Neural progenitor cell (in vitro differentiated cells): ENCODE measurements around the gene OR51M1. TPM values are rescaled to one million over a fixed set of nuclear protein-coding genes. Genes with fewer than 3 reads are reported as not detected.

Source experiments
- DNase-seq: peaks from one replicate; pipeline ENCODE4 v3.0.0-alpha.2; 2016; ENCODE audit warnings: low spot score
- H2AFZ ChIP-seq: fragments of 200-600 bp; sonication (generic); replicated peaks from 2 replicates; pipeline ENCODE4 v1.6.1; 2016; ENCODE audit warnings: antibody characterized with exemption
- H3F3A ChIP-seq: fragments of 200-600 bp; sonication (generic); 2 replicates; pipeline ENCODE4 v1.6.1; 2016; ENCODE audit warnings: antibody characterized with exemption, low read depth
- H3K27ac ChIP-seq: fragments of 200-600 bp; sonication (generic); 2 replicates; pipeline ENCODE4 v1.5.1; 2016; ENCODE audit warnings: mild to moderate bottlenecking
- H3K27me3 ChIP-seq: fragments of 200-600 bp; sonication (generic); 2 replicates; pipeline ENCODE4 v1.6.1; 2016; ENCODE audit warnings: mild to moderate bottlenecking, moderate library complexity
- H3K36me3 ChIP-seq: fragments of 200-600 bp; sonication (generic); 2 replicates; pipeline ENCODE4 v1.5.1; 2016
- H3K4me1 ChIP-seq: fragments of 200-600 bp; sonication (generic); 2 replicates; pipeline ENCODE4 v1.6.1; 2016; ENCODE audit warnings: mixed run types
- H3K4me2 ChIP-seq: fragments of 200-600 bp; sonication (generic); 2 replicates; pipeline ENCODE4 v1.6.1; 2016
- H3K4me3 ChIP-seq: fragments of 200-600 bp; sonication (generic); 2 replicates; pipeline ENCODE4 v1.5.1; 2016
- H3K79me2 ChIP-seq: fragments of 200-600 bp; sonication (generic); 2 replicates; pipeline ENCODE4 v1.6.1; 2016; ENCODE audit warnings: low read depth
- H3K9ac ChIP-seq: fragments of 200-600 bp; sonication (generic); 2 replicates; pipeline ENCODE4 v1.6.1; 2016
- H3K9me3 ChIP-seq: fragments of 200-600 bp; sonication (generic); 2 replicates; pipeline ENCODE4 v1.5.1; 2016; ENCODE audit warnings: low read depth
- H4K20me1 ChIP-seq: fragments of 200-600 bp; sonication (generic); 2 replicates; pipeline ENCODE4 v1.6.1; 2016; ENCODE audit warnings: low read depth
- H3K27ac Mint-ChIP-seq: 3 replicates; pipeline ENCODE4 v1.8.0; 2021; ENCODE audit warnings: mixed read lengths
- H3K27me3 Mint-ChIP-seq: 2 replicates; pipeline ENCODE4 v1.8.0; 2022; ENCODE audit warnings: low read depth, mild to moderate bottlenecking, inconsistent platforms, moderate library complexity, mixed read lengths; ENCODE audit not compliant: insufficient read depth
- H3K36me3 Mint-ChIP-seq: 3 replicates; pipeline ENCODE4 v1.8.0; 2021; ENCODE audit warnings: mixed read lengths
- H3K4me1 Mint-ChIP-seq: 3 replicates; pipeline ENCODE4 v1.8.0; 2021; ENCODE audit warnings: mixed read lengths
- H3K4me3 Mint-ChIP-seq: 3 replicates; pipeline ENCODE4 v1.8.0; 2021; ENCODE audit warnings: mild to moderate bottlenecking, moderate library complexity, mixed read lengths
- H3K9me3 Mint-ChIP-seq: 3 replicates; pipeline ENCODE4 v1.8.0; 2020; ENCODE audit warnings: mixed read lengths
- CTCF ChIP-seq: fragments of 200-600 bp; sonication (generic); IDR thresholded peaks from 2 replicates; pipeline ENCODE4 v1.5.1; 2017; ENCODE audit warnings: antibody characterized with exemption, mild to moderate bottlenecking
- EZH2 ChIP-seq: fragments of 200-600 bp; sonication (generic); IDR thresholded peaks from 2 replicates; pipeline ENCODE4 v1.6.1; 2017; ENCODE audit warnings: antibody characterized with exemption, mild to moderate bottlenecking, moderate library complexity
- EZH2phosphoT487 ChIP-seq: fragments of 200-600 bp; sonication (generic); IDR thresholded peaks from 2 replicates; pipeline ENCODE4 v1.6.1; 2017; ENCODE audit warnings: antibody characterized with exemption
- total RNA-seq: library from RNA; depleted of rRNA; stranded (reverse); fragments of >200 nt; gene quantifications from 2 replicates; pipeline ENCODE4 v1.2.3, GENCODE V29; 2015; ENCODE audit warnings: low replicate concordance

OR51M1 gene
- total RNA-seq, 1 donor from 2014 or later = not detected

GRCh38 chr11:5339771-5340322 is 43.8 kb upstream of the OR51M1 start:
- no peak for DNase-seq
- Mint-ChIP-seq H3K27ac (no peak overlapping the region), H3K9me3 (no peaks in the 10 kb centered on the region), H3K36me3 (no peaks in the 10 kb centered on the region), H3K27me3 (peaks cover 2% of the 10 kb centered on the region), H3K4me1 (no peaks in the 10 kb centered on the region), H3K4me3 (no peak overlapping the region)
- Histone ChIP-seq H3K79me2 (no peaks in the 10 kb centered on the region), H3K9me3 (no peaks in the 10 kb centered on the region), H2AFZ (no peak overlapping the region), H4K20me1 (no peaks in the 10 kb centered on the region), H3K4me1 (no peaks in the 10 kb centered on the region), H3K27ac (no peak overlapping the region), H3K36me3 (no peaks in the 10 kb centered on the region), H3K4me3 (no peak overlapping the region), H3K9ac (no peak overlapping the region), H3K27me3 (no peaks in the 10 kb centered on the region), H3K4me2 (no peak overlapping the region), H3F3A (no peaks in the 10 kb centered on the region)
- TF ChIP-seq CTCF (no peak), EZH2 (no peak), EZH2phosphoT487 (no peak)

DNA sequence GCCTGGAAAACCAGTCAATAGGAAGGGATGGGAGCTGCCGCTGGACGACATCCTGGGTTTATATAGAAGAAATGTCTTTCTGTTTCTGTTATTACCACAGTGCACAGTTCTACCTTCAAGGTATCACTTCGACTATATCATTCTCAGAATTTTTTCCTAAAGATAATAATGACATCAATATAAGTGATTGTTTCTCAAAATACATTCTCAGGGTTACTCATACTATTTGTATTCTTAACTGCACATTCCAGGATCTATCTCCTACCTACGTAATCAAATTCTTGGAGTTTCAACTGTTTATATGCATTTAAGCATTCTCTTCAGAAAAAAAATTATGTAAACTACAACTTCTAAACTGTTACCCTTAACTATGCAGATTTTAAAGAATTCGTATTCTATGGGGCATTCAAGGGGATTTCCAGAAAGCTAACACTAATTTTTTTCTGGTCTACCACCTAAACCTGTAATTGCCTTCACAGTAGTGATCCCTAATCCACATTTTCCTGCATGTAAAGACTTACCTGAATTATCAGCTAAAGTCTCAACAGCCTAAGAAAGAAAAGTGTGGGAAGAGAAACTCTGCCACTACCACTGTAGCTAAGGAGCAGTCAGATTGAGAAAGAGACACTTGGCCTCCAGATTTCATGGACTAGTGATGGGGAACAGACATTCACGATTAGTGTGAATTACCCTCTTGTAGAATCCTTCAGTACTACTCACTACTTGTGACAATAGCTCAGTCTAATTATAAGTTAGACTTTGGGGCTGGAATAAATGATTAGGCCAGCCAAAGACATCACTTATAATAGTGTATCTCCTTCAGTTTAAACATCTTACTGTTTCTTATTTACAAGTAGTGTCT is 39.9 kb upstream of the OR51M1 start, which contains the start of gene OR51B5:
TSS of gene OR51B5 (minus strand) at position 51 of the 862 bp plus-strand sequence. CDS start at position 51, 0 bp downstream.
- Mint-ChIP-seq H3K9me3 (no peaks in the 10 kb centered on the region), H3K36me3 (no peaks in the 10 kb centered on the region), H3K27me3 (no peaks in the 10 kb centered on the region), H3K27ac (no peak within 1 kb of the TSS), H3K4me3 (no peak within 1 kb of the TSS), H3K4me1 (peaks cover 3% of the 10 kb centered on the region)
- no peak for TF ChIP-seq EZH2
- TF ChIP-seq EZH2phosphoT487 = no peak
- no peak for TF ChIP-seq CTCF
- Histone ChIP-seq H3K4me3 (no peak within 1 kb of the TSS), H3K9ac (no peak within 1 kb of the TSS), H3K4me2 (no peak within 1 kb of the TSS), H4K20me1 (no peaks in the 10 kb centered on the region), H3K27ac (no peak within 1 kb of the TSS), H3K79me2 (no peaks in the 10 kb centered on the region), H3K27me3 (no peaks in the 10 kb centered on the region), H3K36me3 (no peaks in the 10 kb centered on the region), H3K9me3 (no peaks in the 10 kb centered on the region), H2AFZ (no peak within 1 kb of the TSS), H3F3A (no peaks in the 10 kb centered on the region), H3K4me1 (no peaks in the 10 kb centered on the region)
- no peak for DNase-seq

- Histone ChIP-seq H4K20me1 (no peaks in the 10 kb centered on the region), H3K4me1 (no peaks in the 10 kb centered on the region), H3K27me3 (no peaks in the 10 kb centered on the region), H2AFZ (no peak overlapping the region), H3K4me3 (no peak overlapping the region), H3K4me2 (no peak overlapping the region), H3K9me3 (no peaks in the 10 kb centered on the region), H3K27ac (no peak overlapping the region), H3K79me2 (no peaks in the 10 kb centered on the region), H3F3A (no peaks in the 10 kb centered on the region), H3K9ac (no peak overlapping the region), H3K36me3 (no peaks in the 10 kb centered on the region)
- H3K27ac Mint-ChIP-seq = no peak overlapping the region
- H3K4me3 Mint-ChIP-seq = no peak overlapping the region
- H3K27me3 Mint-ChIP-seq = no peaks in the 10 kb centered on the region
- H3K9me3 Mint-ChIP-seq = no peaks in the 10 kb centered on the region
- peaks cover 3% of the 10 kb centered on the region for H3K4me1 Mint-ChIP-seq
- TF ChIP-seq EZH2phosphoT487 (no peak), EZH2 (no peak), CTCF (no peak)
- H3K36me3 Mint-ChIP-seq = no peaks in the 10 kb centered on the region
- no peak for DNase-seq
These were observed 37.8 kb upstream of the OR51M1 start for GRCh38 chr11:5345831-5346230.
